Heart right ventricle (tissue), 16 donors: ENCODE measurements around the gene UNC79. TPM values are rescaled to one million over a fixed set of nuclear protein-coding genes. Genes with fewer than 3 reads are reported as not detected.

ENCODE experiments used
- ATAC-seq, 8 donors: fragments of 200-7000 bp; cut with Tn5 transposase; one replicate each; pipeline ENCODE4 v1.9.1; 2020; ENCODE audit warnings: mild to moderate bottlenecking in 8 of 8, moderate library complexity in 8 of 8, moderate number of reproducible peaks in 1 of 8
- DNase-seq, 2 donors: peaks; one replicate each; pipeline ENCODE4 v3.0.0-alpha.2; 2020
- H3K27ac ChIP-seq, 10 donors: fragments of 200-600 bp; sonication (generic) in 2 of 10; one replicate each; pipeline versions ENCODE4 v1.5.0 to v1.8.0; 2020 to 2022; ENCODE audit warnings: mild to moderate bottlenecking in 3 of 10
- H3K27me3 ChIP-seq, 7 donors: fragments of 200-600 bp; one replicate each; pipeline ENCODE4 v1.8.0; 2021 to 2022; ENCODE audit warnings: mild to moderate bottlenecking in 2 of 7
- H3K36me3 ChIP-seq, 9 donors: fragments of 200-600 bp; sonication (generic) in 1 of 9; one replicate each; pipeline versions ENCODE4 v1.5.0 to v1.8.0; 2020 to 2022; ENCODE audit warnings: mild to moderate bottlenecking in 2 of 9
- H3K4me1 ChIP-seq, 9 donors: fragments of 200-600 bp; sonication (generic) in 1 of 9; one replicate each; pipeline versions ENCODE4 v1.5.0 to v1.8.0; 2020 to 2022; ENCODE audit warnings: mild to moderate bottlenecking in 4 of 9
- H3K4me3 ChIP-seq, 10 donors: fragments of 200-600 bp; sonication (generic) in 2 of 10; one replicate each; pipeline versions ENCODE4 v1.5.0 to v1.8.0; 2020 to 2022; ENCODE audit warnings: mild to moderate bottlenecking in 7 of 10, moderate library complexity in 2 of 10
- H3K9me3 ChIP-seq, 11 donors: fragments of 200-600 bp in 10 of 11; sonication (generic) in 2 of 11; one replicate each; pipeline versions ENCODE4 v1.5.0 to v1.8.0; 2013 to 2022; ENCODE audit warnings: mild to moderate bottlenecking in 2 of 11, control low read depth in 1 of 11, moderate library complexity in 1 of 11
- WGBS, 2 donors: extraction: QIAGEN DNeasy Blood & Tissue Kit; methylation state at CpG; one replicate each; pipeline ENCODE4 v1.1.7; 2013; ENCODE audit warnings: inconsistent platforms in 1 of 2; 5-methylcytosine and 5-hydroxymethylcytosine counted together
- intact Hi-C, 10 donors: fragments of 100-400 bp; cut with DNase I; formaldehyde crosslinking; loops; one replicate each; pipeline versions ENCODE4 v1.11.1 to v1.14.2; 2022
- polyA plus RNA-seq, 2 donors: library from polyadenylated mRNA; stranded (reverse); fragments of 200-250 nt; gene quantifications; one replicate each; pipeline ENCODE4 v1.2.3, GENCODE V29; 2013
- total RNA-seq, 10 donors: library from RNA; stranded (reverse); fragmentation: NEBNext Ultra II Directional in 3 of 10; extraction: Animal tissue kit (Norgen Biotek cat#: 25700) in 3 of 10; gene quantifications; one replicate each; pipeline versions ENCODE4 v1.2.1 to v1.2.4, GENCODE V29; 2021 to 2023
- TF ChIP-seq, protein P1 (sequence below), 9 donors: fragments of 200-600 bp; sonication (generic) in 2 of 9; IDR thresholded peaks; one replicate each; pipeline versions ENCODE4 v1.5.0 to v1.8.0; 2021 to 2022; ENCODE audit warnings: antibody characterized with exemption in 9 of 9, mild to moderate bottlenecking in 5 of 9, moderate library complexity in 1 of 9
- donor health status: Arrhythmogenic right ventricular cardiomyopathy.
- donor health status: ischemic (EF 13 %, LVEDD 7.1; RV severe dilation, severe dysfunction).
- donor health status: healthy with polysubstance abuse.
- donor health status: DM: no; HTN: yes; CAD: no.
- donor health status: DM: no; HTN: no; CAD: no.
- donor health status: ischemic (EF 25% LVEDD 6.9; RV normal size, moderate dysfunction).
- donor health status: ischemic (EF 25% LVEDD 5.7; RV mildly dilated, moderate dysfunction).
- donor health status: healthy.
- donor health status: DM: yes; HTN: yes; CAD: no.
- donor health status: Ischemic cardiomyopathy.
- donor health status: ischemic (EF 35%, LVEDD 5.7; RV mildly dilated, moderate dysfunction).
- donor health status: nonischemic (EF 11% LVEDD 7.7; RV severe dilation, severe dysfunction).
- donor health status: DM: yes; HTN: yes; CAD: no.
- donor health status: PGD.
- donor health status: ischemic (EF 29% LVEDD 5.4; RV normal size, mild dysfunction).
- donor health status: nonischemic (EF 23%, LVEDD 6.1; RV moderate dilation, normal function).

The UNC79 gene
- total and polyA plus RNA-seq, 12 donors: 0.01 to 0.89 (median 0.40) TPM

DNA sequence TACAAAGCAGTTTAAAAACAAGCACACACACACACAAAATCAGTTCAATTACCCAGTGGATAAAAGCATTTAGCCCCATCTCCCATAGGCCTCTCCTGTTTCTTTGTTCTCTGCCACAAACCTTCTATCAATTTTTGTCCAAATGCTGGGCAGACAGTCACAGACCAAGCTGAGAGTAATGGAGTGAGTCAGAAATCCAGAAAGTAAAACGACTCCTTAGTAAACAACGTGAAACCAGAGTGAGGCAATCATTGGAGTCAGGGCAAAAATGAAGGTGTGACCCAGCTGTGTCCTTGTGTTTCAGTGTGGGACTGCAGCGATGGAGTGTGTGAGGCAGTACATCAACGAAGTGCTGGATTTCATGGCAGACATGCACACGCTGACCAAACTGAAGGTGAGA is 255.5 kb downstream of the UNC79 start:
- intact Hi-C loops: no loop called here
- peaks cover 0 to 5% (median 0%) of the 10 kb centered on the region in 9 donors for H3K4me1 ChIP-seq

DNA sequence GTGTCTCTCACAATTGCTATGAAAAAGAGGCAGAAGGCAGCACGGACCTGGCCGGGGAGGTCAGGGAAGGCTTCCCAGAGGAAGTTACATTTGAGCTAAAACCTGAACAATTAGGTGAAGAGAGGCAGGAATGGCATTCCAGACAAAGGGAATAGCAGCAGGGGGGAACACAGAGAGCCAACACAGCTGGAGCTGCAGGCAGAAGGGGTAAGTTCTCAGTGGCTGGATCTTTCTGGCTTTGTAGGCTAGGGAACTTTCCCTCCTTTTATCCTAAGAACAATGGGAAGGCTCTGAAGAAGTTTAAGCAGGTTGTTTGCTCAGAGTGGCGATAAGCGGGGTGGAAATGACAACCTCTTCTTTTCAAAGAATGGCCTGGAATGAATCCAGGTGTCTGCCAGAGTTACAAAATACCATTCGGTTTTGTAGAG is 257.5 kb downstream of the UNC79 start:
- Histone ChIP-seq H3K9me3 (no peaks in the 10 kb centered on the region), H3K27me3 (peaks cover 0 to 16% (median 4%) of the 10 kb centered on the region in 7 donors), H3K4me1 (peaks cover 0 to 5% (median 0%) of the 10 kb centered on the region in 9 donors), H3K4me3 (no peak overlapping the region), H3K27ac (no peak overlapping the region), H3K36me3 (no peaks in the 10 kb centered on the region)
- TF ChIP-seq, protein P1, sequence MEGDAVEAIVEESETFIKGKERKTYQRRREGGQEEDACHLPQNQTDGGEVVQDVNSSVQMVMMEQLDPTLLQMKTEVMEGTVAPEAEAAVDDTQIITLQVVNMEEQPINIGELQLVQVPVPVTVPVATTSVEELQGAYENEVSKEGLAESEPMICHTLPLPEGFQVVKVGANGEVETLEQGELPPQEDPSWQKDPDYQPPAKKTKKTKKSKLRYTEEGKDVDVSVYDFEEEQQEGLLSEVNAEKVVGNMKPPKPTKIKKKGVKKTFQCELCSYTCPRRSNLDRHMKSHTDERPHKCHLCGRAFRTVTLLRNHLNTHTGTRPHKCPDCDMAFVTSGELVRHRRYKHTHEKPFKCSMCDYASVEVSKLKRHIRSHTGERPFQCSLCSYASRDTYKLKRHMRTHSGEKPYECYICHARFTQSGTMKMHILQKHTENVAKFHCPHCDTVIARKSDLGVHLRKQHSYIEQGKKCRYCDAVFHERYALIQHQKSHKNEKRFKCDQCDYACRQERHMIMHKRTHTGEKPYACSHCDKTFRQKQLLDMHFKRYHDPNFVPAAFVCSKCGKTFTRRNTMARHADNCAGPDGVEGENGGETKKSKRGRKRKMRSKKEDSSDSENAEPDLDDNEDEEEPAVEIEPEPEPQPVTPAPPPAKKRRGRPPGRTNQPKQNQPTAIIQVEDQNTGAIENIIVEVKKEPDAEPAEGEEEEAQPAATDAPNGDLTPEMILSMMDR (IDR thresholded peaks at IDR 0.05): no peak
- DNase-seq (no peak), ATAC-seq (no peak)
- WGBS, 2 donors: 26 to 33% methylated on average over 5 of the region's 5 CpGs
- intact Hi-C loops: no loop called here

More for the DNA sequence above, 255.5 kb downstream of the UNC79 start:
- DNase-seq: no peak
- no peaks in the 10 kb centered on the region for H3K9me3 ChIP-seq
- H3K36me3 ChIP-seq: no peaks in the 10 kb centered on the region
- H3K4me3 ChIP-seq: no peak overlapping the region
- ATAC-seq: no peak
- WGBS, 2 donors: 73 to 84% methylated on average over 5 of the region's 5 CpGs
- TF ChIP-seq, protein P1 (IDR thresholded peaks at IDR 0.05): no peak
- peaks cover 0 to 16% (median 5%) of the 10 kb centered on the region in 7 donors for H3K27me3 ChIP-seq
- no peak overlapping the region for H3K27ac ChIP-seq

DNA sequence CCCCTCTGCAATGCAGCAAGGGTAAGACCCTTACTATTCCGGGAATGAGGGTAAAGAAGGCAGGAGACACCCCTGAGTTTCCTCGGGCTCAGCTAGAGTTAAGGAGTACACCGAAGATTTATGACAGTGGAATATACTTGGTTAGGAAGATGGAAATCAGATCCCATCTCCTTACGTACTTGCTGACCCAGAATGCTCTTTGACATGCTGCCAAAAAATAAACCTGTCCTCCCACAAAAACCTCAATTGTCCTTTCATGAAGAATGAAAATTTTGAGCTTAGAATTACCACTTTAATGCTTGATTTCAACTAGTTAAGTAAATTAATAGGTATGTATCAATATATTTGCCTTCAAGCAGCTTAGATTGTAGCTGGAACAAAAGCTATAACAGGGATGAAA is 258.1 kb downstream of the UNC79 start:
- no peaks in the 10 kb centered on the region for H3K36me3 ChIP-seq
- H3K4me1 ChIP-seq: peaks cover 0 to 5% (median 0%) of the 10 kb centered on the region in 9 donors
- ATAC-seq (no peak), DNase-seq (no peak)
- TF ChIP-seq, protein P1 (IDR thresholded peaks at IDR 0.05): no peak
- WGBS, 2 donors: 54 to 57% methylated on average over 4 of the region's 4 CpGs
- H3K9me3 ChIP-seq: no peaks in the 10 kb centered on the region
- H3K4me3 ChIP-seq: no peak overlapping the region
- intact Hi-C loops: no loop called here
- H3K27ac ChIP-seq: no peak overlapping the region
- H3K27me3 ChIP-seq: peaks cover 0 to 16% (median 4%) of the 10 kb centered on the region in 7 donors

DNA sequence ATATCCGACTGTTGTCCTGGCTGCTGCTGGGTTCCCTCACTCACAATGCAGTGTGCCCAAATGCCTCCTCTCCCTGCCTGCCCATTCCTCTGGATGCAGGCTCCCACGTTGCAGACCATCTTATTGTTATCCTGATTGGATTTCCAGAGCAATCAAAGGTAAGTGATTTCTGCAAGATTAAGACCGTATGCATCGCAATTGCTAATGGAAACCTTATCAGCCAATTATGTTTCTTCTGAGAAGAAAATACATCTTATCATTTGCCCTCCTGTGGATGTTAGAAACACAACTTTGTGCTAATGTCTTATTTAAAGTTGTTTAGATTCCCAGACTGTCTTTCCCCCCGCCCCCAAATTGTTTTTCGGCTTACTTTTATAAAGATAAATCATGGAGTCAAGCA is 259.4 kb downstream of the UNC79 start:
- no peak overlapping the region for H3K27ac ChIP-seq
- peaks cover 0 to 16% (median 4%) of the 10 kb centered on the region in 7 donors for H3K27me3 ChIP-seq
- ATAC-seq: no peak
- TF ChIP-seq, protein P1 (IDR thresholded peaks at IDR 0.05): no peak
- intact Hi-C loops: no loop called here
- H3K9me3 ChIP-seq: no peaks in the 10 kb centered on the region
- H3K4me3 ChIP-seq: no peak overlapping the region
- H3K36me3 ChIP-seq: no peaks in the 10 kb centered on the region
- H3K4me1 ChIP-seq: peaks cover 0 to 5% (median 0%) of the 10 kb centered on the region in 9 donors
- WGBS, 2 donors: 64 to 74% methylated on average over 6 of the region's 6 CpGs
- DNase-seq: no peak
